Karpas-422 (cell line): Measurements from ENCODE around the gene TMPRSS5. TPM values are rescaled to one million over a fixed set of nuclear protein-coding genes. Genes with fewer than 3 reads are reported as not detected.

Experiments
- DNase-seq: peaks from one replicate; pipeline ENCODE4 v3.0.0-alpha.2; 2015
- H2AFZ ChIP-seq: fragments of 200-600 bp; sonication (generic); 2 replicates; pipeline ENCODE4 v1.6.1; 2014; ENCODE audit warnings: antibody characterized with exemption, low read length, mixed read lengths
- H3K27ac ChIP-seq: fragments of 200-600 bp; sonication (generic); 2 replicates; pipeline ENCODE4 v1.5.1; 2014; ENCODE audit warnings: mild to moderate bottlenecking, low read length, moderate library complexity
- H3K27me3 ChIP-seq: fragments of 200-600 bp; sonication (generic); 2 replicates; pipeline ENCODE4 v1.6.1; 2014; ENCODE audit warnings: low read length, mixed read lengths
- H3K36me3 ChIP-seq: fragments of 200-600 bp; sonication (generic); 2 replicates; pipeline ENCODE4 v1.6.1; 2014; ENCODE audit warnings: low read length, mixed read lengths; ENCODE audit not compliant: insufficient read depth
- H3K4me1 ChIP-seq: fragments of 200-600 bp; sonication (generic); 2 replicates; pipeline ENCODE4 v1.6.1; 2014; ENCODE audit warnings: mild to moderate bottlenecking, low read length, mixed read lengths
- H3K4me2 ChIP-seq: fragments of 200-600 bp; sonication (generic); 2 replicates; pipeline ENCODE4 v1.6.1; 2014; ENCODE audit warnings: low read length, low read depth, mild to moderate bottlenecking; ENCODE audit not compliant: poor library complexity, severe bottlenecking
- H3K4me3 ChIP-seq: fragments of 200-600 bp; sonication (generic); 2 replicates; pipeline ENCODE4 v1.5.1; 2014; ENCODE audit warnings: mild to moderate bottlenecking, antibody characterized with exemption, low read length, mixed read lengths
- H3K79me2 ChIP-seq: fragments of 200-600 bp; sonication (generic); 2 replicates; pipeline ENCODE4 v1.6.1; 2014; ENCODE audit warnings: mild to moderate bottlenecking, low read length, mixed read lengths
- H3K9ac ChIP-seq: fragments of 200-600 bp; sonication (generic); 2 replicates; pipeline ENCODE4 v1.6.0; 2014; ENCODE audit warnings: low read length
- H3K9me2 ChIP-seq: fragments of 200-600 bp; sonication (generic), shearing (Covaris generic); replicated peaks from 2 replicates; pipeline ENCODE4 v1.6.0; 2014; ENCODE audit warnings: mild to moderate bottlenecking, low read length, moderate library complexity; ENCODE audit not compliant: insufficient read depth
- H3K9me3 ChIP-seq: fragments of 300-700, 200-600 bp; sonication (generic); 2 replicates; pipeline ENCODE4 v1.6.1; 2014; ENCODE audit warnings: low read length, mixed read lengths
- H4K20me1 ChIP-seq: fragments of 200-600 bp; sonication (generic); 2 replicates; pipeline ENCODE4 v1.6.1; 2014; ENCODE audit warnings: mild to moderate bottlenecking, antibody characterized with exemption, low read length, low read depth; ENCODE audit not compliant: insufficient read depth
- small RNA-seq: library from RNA; depleted of rRNA; stranded (forward); fragments of <200 nt; gene quantifications from one replicate; pipeline ENCODE3, GENCODE V24; 2014
- total RNA-seq: library from RNA; depleted of rRNA; stranded (reverse); fragments of >200 nt; shearing (Covaris generic); gene quantifications from 2 replicates; pipeline ENCODE4 v1.2.3, GENCODE V29; 2014; ENCODE audit warnings: low replicate concordance; rRNA removed

The TMPRSS5 gene
- total RNA-seq, 1 experiment from 2014 or later: 0.19 TPM

DNA sequence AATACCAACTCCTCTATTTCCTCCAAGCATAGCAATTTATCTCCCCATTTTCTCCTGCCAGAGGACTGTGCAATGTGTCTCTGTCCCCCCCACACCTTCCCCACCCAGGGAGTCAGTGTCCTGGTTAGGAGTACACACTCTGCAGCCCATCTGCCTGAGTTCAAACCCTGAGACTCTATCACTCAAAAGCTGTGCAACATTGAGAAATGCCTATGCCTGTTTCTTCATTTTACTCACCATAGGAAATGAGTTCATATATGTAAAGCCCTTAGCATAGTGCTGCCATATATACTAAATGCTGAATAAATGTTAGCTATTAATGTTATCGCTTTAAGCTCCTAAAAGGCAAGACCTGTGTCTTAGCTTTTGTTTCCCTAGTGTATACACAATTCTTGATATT is 64.0 kb downstream of the TMPRSS5 start:
- no peaks in the 10 kb centered on the region for H3K9me3 ChIP-seq
- no peak overlapping the region for H3K27ac ChIP-seq
- H4K20me1 ChIP-seq: no peaks in the 10 kb centered on the region
- no peak overlapping the region for H3K4me2 ChIP-seq
- H3K36me3 ChIP-seq: no peaks in the 10 kb centered on the region
- H3K27me3 ChIP-seq: no peaks in the 10 kb centered on the region
- no peak overlapping the region for H2AFZ ChIP-seq
- no peaks in the 10 kb centered on the region for H3K9me2 ChIP-seq
- H3K79me2 ChIP-seq: no peaks in the 10 kb centered on the region
- no peak for DNase-seq
- no peaks in the 10 kb centered on the region for H3K4me1 ChIP-seq
- no peak overlapping the region for H3K4me3 ChIP-seq
- no peak overlapping the region for H3K9ac ChIP-seq

- Histone ChIP-seq H4K20me1 (no peaks in the 10 kb centered on the region), H3K9me3 (no peaks in the 10 kb centered on the region), H3K36me3 (no peaks in the 10 kb centered on the region), H2AFZ (no peak overlapping the region), H3K79me2 (no peaks in the 10 kb centered on the region), H3K4me1 (no peaks in the 10 kb centered on the region), H3K4me3 (no peak overlapping the region), H3K4me2 (no peak overlapping the region), H3K9ac (no peak overlapping the region), H3K9me2 (no peaks in the 10 kb centered on the region), H3K27me3 (no peaks in the 10 kb centered on the region), H3K27ac (no peak overlapping the region)
- no peak for DNase-seq
These were observed 67.7 kb downstream of the TMPRSS5 start for GRCh38 chr11:113638376-113638775.

GRCh38 chr11:113637636-113638035 is 68.5 kb downstream of the TMPRSS5 start:
- no peak overlapping the region for H2AFZ ChIP-seq
- H3K9me3 ChIP-seq: no peaks in the 10 kb centered on the region
- H3K9ac ChIP-seq: no peak overlapping the region
- H3K9me2 ChIP-seq: no peaks in the 10 kb centered on the region
- no peaks in the 10 kb centered on the region for H4K20me1 ChIP-seq
- no peaks in the 10 kb centered on the region for H3K79me2 ChIP-seq
- no peak overlapping the region for H3K4me3 ChIP-seq
- no peaks in the 10 kb centered on the region for H3K4me1 ChIP-seq
- no peak for DNase-seq
- H3K36me3 ChIP-seq: no peaks in the 10 kb centered on the region
- no peaks in the 10 kb centered on the region for H3K27me3 ChIP-seq
- H3K4me2 ChIP-seq: no peak overlapping the region
- no peak overlapping the region for H3K27ac ChIP-seq

Small RNA genes within 50 kb of the gene (small RNA-seq; reads per million reads assigned to genes)
- not detected for gene RPS29P19

Other genes with a start within 250 kb of the TMPRSS5 start
- not detected in 2 replicates for gene DRD2, start 230.9 kb downstream of the TMPRSS5 start, total RNA-seq
- gene ZW10, start 67.4 kb upstream of the TMPRSS5 start, total RNA-seq: 6.3 and 11.4 TPM in 2 replicates
- gene CLDN25, start 73.5 kb upstream of the TMPRSS5 start, total RNA-seq: not detected in 2 replicates
- gene USP28, start 169.3 kb upstream of the TMPRSS5 start, total RNA-seq: 17.4 and 45.6 TPM in 2 replicates
- gene HTR3B, start 198.5 kb upstream of the TMPRSS5 start, total RNA-seq: 2.2 and 2.7 TPM in 2 replicates